ENCODE measurements around the gene CRIP1. TPM values are rescaled to one million over a fixed set of nuclear protein-coding genes. Genes with fewer than 3 reads are reported as not detected.

The CRIP1 gene
- total and polyA plus RNA-seq, 2 experiments from 2014 or later, result 0.80 to 8.4 TPM

DNA sequence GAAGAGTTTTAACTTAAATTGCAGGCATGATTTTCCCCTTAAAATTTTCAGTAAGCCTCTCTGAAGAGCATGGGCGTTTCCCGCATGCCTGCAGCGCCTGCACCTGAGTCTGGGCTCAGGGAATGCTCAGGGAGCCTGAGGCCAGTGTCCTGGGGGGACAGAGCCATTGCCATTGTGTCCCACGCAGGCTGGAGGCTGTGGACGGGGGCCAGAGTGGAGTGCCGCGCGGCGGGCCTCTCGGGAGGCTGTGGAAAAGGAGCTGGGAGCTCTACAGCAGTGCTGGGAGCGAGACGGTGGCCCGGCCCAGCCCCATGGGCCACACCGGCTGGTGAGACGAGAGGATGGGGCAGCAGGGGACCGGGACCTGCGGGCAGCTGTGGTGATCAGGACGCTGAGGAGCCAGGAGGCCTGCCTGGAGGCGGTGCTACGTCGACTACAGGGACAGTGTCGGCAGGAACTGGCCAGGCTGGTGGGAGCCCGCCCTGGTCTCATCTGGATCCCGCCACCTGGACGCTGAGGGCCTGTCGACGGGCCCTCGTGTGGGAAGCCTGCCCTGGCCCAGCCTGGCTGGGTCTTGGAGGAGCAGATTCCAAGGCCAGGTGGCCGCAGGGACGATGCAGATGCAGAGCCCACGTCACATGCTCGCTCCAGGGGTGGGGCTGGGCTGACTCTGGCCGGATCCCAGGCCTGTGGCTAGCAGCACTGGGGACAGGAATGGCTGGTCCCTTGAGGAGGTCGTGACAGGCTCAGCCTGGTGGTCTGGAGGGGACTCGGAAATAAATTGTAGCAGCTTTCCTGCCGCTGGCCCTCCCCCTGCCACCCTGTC, 12.0 kb downstream of the CRIP1 start (continued):
- TF ChIP-seq ZNF462 (CRISPR knock-in tag; IDR thresholded peaks at IDR 0.05), result no peak
- no peak for TF ChIP-seq ZNF331 (CRISPR knock-in tag; IDR thresholded peaks at IDR 0.05; ENCODE audit: low read depth)
- no peak for TF ChIP-seq JUNB (IDR thresholded peaks at IDR 0.05; ENCODE audit: unreplicated experiment)
- TF ChIP-seq POLR2AphosphoS5 (IDR thresholded peaks at IDR 0.05; ENCODE audit: low read depth), result no peak
- no peak for TF ChIP-seq STAT1 (IDR thresholded peaks at IDR 0.05; ENCODE audit: unreplicated experiment)
- no peak for TF ChIP-seq CREB1 (CRISPR knock-in tag; IDR thresholded peaks at IDR 0.05; ENCODE audit: low read depth)
- no peak for TF ChIP-seq ETS1 (IDR thresholded peaks at IDR 0.05)

All from GM23338 (cell line).